ENCODE measurements around the gene SGPP2.
"Not testable (repeated sequence)": the region's sequence is repeated elsewhere in the genome, so short reads cannot be mapped to it uniquely, and the experiment has no call there.

The SGPP2 gene

GRCh38 chr2:222424276-222424728 is at the start of gene SGPP2:
SGPP2 (plus strand) TSS chr2:222424543; CDS start chr2:222424603, 60 bp downstream.
- no peak for DNase-seq (ENCODE audit: low spot score)

- DNase-seq (ENCODE audit: low spot score): no peak
Observed at GRCh38 chr2:222375798-222376197, 48.5 kb upstream of the SGPP2 start.

- DNase-seq (ENCODE audit: low spot score): no peak
Observed at GRCh38 chr2:222380456-222380855, 43.9 kb upstream of the SGPP2 start.

- DNase-seq (ENCODE audit: low spot score): no peak
Observed at GRCh38 chr2:222381566-222381965, 42.8 kb upstream of the SGPP2 start.

- DNase-seq (ENCODE audit: low spot score): no peak
Observed at GRCh38 chr2:222383255-222383654, 41.1 kb upstream of the SGPP2 start.

- DNase-seq (ENCODE audit: low spot score): no peak
Observed at GRCh38 chr2:222391743-222392285, 32.5 kb upstream of the SGPP2 start.

- no peak for DNase-seq (ENCODE audit: low spot score)
Observed at GRCh38 chr2:222393733-222394267, 30.5 kb upstream of the SGPP2 start.

GRCh38 chr2:222398446-222398885 is 25.9 kb upstream of the SGPP2 start:
- no peak for DNase-seq (ENCODE audit: low spot score)

GRCh38 chr2:222399038-222399783 is 25.1 kb upstream of the SGPP2 start:
- no peak for DNase-seq (ENCODE audit: low spot score)

- DNase-seq (ENCODE audit: low spot score): no peak
Observed at GRCh38 chr2:222404151-222404905, 20.0 kb upstream of the SGPP2 start.

GRCh38 chr2:222408684-222409083 is 15.7 kb upstream of the SGPP2 start:
- DNase-seq (ENCODE audit: low spot score): no peak

GRCh38 chr2:222410534-222410933 is 13.8 kb upstream of the SGPP2 start:
- no peak for DNase-seq (ENCODE audit: low spot score)

GRCh38 chr2:222412334-222412733 is 12.0 kb upstream of the SGPP2 start:
- not testable (repeated sequence) for DNase-seq (ENCODE audit: low spot score)

- no peak for DNase-seq (ENCODE audit: low spot score)
Observed at GRCh38 chr2:222413295-222413911, 10.9 kb upstream of the SGPP2 start.

GRCh38 chr2:222418739-222419138 is 5.6 kb upstream of the SGPP2 start:
- DNase-seq (ENCODE audit: low spot score): no peak

- no peak for DNase-seq (ENCODE audit: low spot score)
Observed at GRCh38 chr2:222420508-222420907, 3.8 kb upstream of the SGPP2 start.

- no peak for DNase-seq (ENCODE audit: low spot score)
Observed at GRCh38 chr2:222421626-222422025, 2.7 kb upstream of the SGPP2 start.

- DNase-seq (ENCODE audit: low spot score): no peak
Observed at GRCh38 chr2:222423186-222423585, 1.2 kb upstream of the SGPP2 start.

- DNase-seq (ENCODE audit: low spot score): no peak
Observed at GRCh38 chr2:222423632-222424275, 589 bp upstream of the SGPP2 start.

- DNase-seq (ENCODE audit: low spot score): no peak
Observed at GRCh38 chr2:222424729-222425671, 657 bp downstream of the SGPP2 start.

Measured in kidney capillary endothelial cell (primary cell).